Mucosa of rectum (tissue), 2 donors: ENCODE results near the gene SLC7A10.
A peak's percentile ranks its signal among the peaks of the same experiment; 100 is the strongest.

Experiments
- H3K27ac ChIP-seq, 2 donors: one replicate each; pipeline ENCODE4 v1.7.0; 2013; ENCODE audit warnings: inconsistent platforms in 2 of 2, low read depth in 2 of 2, low read length in 2 of 2
- H3K27me3 ChIP-seq, 2 donors: one replicate each; pipeline ENCODE4 v1.7.0; 2013; ENCODE audit warnings: low read length in 2 of 2; ENCODE audit not compliant: control insufficient read depth in 2 of 2, insufficient read depth in 2 of 2
- H3K36me3 ChIP-seq, 2 donors: one replicate each; pipeline ENCODE4 v1.7.0; 2013; ENCODE audit warnings: low read length in 2 of 2; ENCODE audit not compliant: control insufficient read depth in 2 of 2, insufficient read depth in 2 of 2
- H3K4me1 ChIP-seq, 2 donors: one replicate each; pipeline ENCODE4 v1.7.0; 2013; ENCODE audit warnings: low read length in 2 of 2, mild to moderate bottlenecking in 1 of 2; ENCODE audit not compliant: control insufficient read depth in 2 of 2, insufficient read depth in 2 of 2
- H3K4me3 ChIP-seq, 2 donors: one replicate each; pipeline ENCODE4 v1.7.0; 2013; ENCODE audit warnings: low read length in 2 of 2
- H3K9ac ChIP-seq, 2 donors: one replicate each; pipeline ENCODE4 v1.7.0; 2013; ENCODE audit warnings: low read length in 2 of 2, low read depth in 1 of 2, mild to moderate bottlenecking in 1 of 2
- H3K9me3 ChIP-seq, 2 donors: one replicate each; pipeline ENCODE4 v1.7.0; 2013; ENCODE audit warnings: low read length in 2 of 2; ENCODE audit not compliant: control insufficient read depth in 2 of 2
- donor health status: healthy.
- donor health status: Normal muscosa, but diverticular disease.

The SLC7A10 gene

DNA sequence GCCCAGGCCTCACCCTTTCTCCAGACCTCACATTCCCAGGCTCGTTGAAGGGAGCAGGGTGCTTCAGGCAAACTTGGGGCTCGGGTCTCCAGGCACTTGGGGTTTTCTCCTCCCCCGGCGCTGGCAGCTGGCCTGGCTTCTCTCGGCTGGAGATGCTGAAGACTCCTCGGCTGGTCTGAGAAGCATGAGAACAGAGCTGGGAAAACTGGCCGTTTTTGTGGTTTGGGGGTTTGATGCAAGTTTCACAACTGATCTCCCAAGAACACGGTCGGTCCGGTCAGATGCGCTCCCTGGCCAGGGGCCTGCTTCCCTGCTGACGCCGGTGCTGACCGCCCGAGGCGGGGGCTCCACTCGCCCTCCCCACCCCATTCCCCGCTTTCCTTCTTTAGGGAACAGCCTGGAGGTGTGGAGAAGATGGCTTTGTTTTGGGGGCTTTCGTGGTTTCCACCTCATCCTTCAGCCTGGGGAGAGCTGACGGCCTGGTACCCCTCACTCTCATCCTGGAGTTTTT, 41.4 kb upstream of the SLC7A10 start:
- Histone ChIP-seq H3K27me3 (no peaks in the 10 kb centered on the region), H3K9me3 (no peaks in the 10 kb centered on the region), H3K9ac (no peak overlapping the region), H3K4me3 (no peak overlapping the region), H3K27ac (no peak overlapping the region), H3K36me3 (no peaks in the 10 kb centered on the region), H3K4me1 (no peaks in the 10 kb centered on the region)

DNA sequence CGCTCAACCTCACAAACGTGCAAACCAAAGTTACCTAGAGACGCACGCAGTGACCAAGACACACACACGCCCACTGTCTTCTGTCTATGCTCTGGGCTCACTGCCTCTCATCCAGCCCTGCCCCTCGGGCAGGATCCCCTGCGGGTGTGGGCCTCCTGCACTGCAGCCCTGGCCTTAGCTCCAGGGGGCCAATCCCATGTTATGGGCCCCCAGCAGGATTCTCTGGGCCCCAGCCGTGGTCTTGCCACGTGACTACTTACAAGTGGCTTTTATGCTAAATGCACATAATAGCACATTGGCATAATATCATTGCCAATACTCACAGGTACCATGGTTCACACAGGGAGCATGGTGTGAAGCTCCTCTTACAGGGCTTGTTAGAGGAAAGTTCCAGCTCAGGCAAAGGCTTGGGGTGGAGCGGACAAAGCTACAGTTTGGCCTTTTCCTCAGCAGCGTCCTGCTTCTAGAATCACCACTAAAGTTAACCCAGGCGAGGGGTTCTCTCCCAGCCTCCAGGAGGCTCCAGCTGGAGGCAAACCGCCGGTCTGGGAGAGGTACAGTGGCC, 39.3 kb upstream of the SLC7A10 start:
- H3K27me3 ChIP-seq = no peaks in the 10 kb centered on the region
- no peaks in the 10 kb centered on the region for H3K9me3 ChIP-seq
- no peak overlapping the region for H3K27ac ChIP-seq
- no peaks in the 10 kb centered on the region for H3K36me3 ChIP-seq
- no peaks in the 10 kb centered on the region for H3K4me1 ChIP-seq
- no peak overlapping the region for H3K9ac ChIP-seq
- no peak overlapping the region for H3K4me3 ChIP-seq

DNA sequence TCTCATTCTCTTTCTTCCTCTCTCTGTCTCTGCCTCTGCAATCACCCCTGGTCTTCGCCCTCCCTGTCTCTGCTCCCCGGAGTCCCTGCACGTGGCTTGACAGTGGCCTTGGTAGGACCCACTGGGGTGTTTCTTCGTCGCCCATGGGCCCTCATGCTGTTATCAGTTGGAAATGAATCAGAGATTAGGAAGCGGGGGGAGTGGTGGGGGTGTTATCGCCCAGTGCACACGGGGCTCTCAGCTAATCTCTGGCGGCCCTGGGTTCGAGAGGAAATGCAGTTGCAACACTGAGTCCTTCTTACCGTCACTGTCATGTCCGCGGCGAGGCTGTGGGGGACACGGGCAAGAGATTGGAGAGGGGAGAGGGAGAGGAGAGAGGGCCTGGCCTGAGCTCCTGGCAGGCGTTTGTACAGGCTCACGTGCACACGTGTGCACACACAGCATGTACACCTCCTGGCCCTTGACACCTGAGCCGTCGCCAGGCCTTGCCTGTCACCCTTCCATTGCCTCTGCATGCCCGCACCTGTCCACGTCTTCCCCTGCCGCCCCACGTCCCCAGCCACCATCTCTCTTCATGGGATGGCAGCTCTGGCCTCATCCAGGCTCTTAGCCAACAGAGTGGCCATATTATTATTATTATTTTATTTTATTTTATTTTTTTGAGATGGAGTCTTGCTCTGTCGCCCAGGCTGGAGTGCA, 37.8 kb upstream of the SLC7A10 start:
- no peak overlapping the region for H3K27ac ChIP-seq
- H3K9me3 ChIP-seq = no peaks in the 10 kb centered on the region
- no peaks in the 10 kb centered on the region for H3K36me3 ChIP-seq
- H3K9ac ChIP-seq = no peak overlapping the region
- no peaks in the 10 kb centered on the region for H3K27me3 ChIP-seq
- no peaks in the 10 kb centered on the region for H3K4me1 ChIP-seq
- no peak overlapping the region for H3K4me3 ChIP-seq

DNA sequence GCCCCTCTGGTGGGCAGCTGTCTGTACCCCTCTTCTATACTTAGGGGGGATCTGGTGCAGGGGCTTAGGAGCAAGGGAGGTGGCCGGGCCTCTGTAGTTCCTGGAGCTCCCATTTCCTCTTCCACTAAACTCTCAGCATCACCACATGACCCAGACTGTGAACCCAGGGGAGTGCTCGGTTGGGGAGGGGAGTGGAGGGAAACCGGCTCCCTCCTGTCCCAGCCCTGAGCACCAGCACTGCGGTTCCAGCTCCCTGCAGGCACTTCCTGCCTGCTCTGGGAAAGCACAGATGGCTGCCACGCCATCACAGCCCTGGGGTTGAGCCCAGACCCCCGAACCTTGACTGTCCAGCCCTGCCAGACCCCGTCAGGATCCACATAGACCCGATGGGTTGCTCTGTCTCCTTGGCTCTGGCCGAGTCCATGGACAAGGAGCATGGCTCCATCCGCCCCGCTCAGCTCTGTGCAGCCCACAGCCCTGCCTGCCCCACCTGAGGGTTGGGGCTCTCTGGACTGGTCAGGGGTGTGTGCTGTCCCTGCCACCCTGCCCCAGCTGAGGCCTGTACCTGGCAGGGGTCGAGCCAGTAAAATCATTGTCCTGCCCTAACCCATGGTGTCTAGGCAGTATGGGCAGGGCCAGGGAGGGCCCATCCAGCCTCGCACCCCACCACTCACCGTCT, 36.0 kb upstream of the SLC7A10 start:
- no peaks in the 10 kb centered on the region for H3K4me1 ChIP-seq
- H3K4me3 ChIP-seq = no peak overlapping the region
- no peaks in the 10 kb centered on the region for H3K27me3 ChIP-seq
- no peak overlapping the region for H3K9ac ChIP-seq
- no peaks in the 10 kb centered on the region for H3K36me3 ChIP-seq
- H3K27ac ChIP-seq = peak overlapping the region in 1 of 2 donors; percentile 22
- no peaks in the 10 kb centered on the region for H3K9me3 ChIP-seq

DNA sequence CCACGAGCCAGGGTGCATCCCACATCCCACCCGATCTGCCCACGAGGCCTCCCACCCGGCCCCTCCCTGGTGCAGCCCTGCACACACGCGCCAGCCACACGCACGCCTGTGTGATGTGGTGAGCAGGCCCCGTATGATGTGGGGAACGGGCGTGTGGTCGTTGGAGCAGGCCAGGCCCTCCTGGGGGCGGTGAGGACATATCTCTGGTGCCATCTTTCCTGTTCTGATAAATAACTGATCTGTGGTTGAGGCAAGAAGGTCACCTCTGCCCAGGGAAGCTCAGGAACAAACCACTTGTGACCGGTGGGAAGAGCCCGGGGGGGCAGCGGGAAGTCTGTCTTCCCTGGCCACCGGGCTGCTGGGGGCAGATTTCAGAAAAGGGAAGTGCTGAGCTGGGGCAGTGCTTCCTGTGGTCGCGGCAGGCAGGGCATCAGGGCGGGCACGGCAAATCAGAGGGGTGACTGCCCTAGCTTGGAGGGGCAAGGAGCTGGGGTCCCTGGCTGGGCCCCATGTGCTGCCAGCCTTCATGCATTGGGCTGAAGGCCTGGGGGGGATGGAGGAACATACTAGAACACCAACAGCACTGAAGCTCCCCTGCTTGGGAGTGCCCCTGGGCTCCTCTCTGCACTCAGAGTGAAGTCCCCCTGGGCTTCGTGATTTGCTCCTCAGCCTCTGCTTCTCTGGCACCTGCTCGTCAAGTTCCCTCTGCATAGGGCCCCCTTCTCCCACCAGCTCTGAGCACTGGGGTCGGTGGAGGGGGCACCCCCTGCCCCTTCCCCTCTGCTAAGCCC, 35.2 kb upstream of the SLC7A10 start:
- Histone ChIP-seq H3K27ac (peak overlapping the region in 1 of 2 donors; percentile 22), H3K9me3 (no peaks in the 10 kb centered on the region), H3K36me3 (no peaks in the 10 kb centered on the region), H3K27me3 (no peaks in the 10 kb centered on the region), H3K4me1 (no peaks in the 10 kb centered on the region), H3K9ac (no peak overlapping the region), H3K4me3 (no peak overlapping the region)

DNA sequence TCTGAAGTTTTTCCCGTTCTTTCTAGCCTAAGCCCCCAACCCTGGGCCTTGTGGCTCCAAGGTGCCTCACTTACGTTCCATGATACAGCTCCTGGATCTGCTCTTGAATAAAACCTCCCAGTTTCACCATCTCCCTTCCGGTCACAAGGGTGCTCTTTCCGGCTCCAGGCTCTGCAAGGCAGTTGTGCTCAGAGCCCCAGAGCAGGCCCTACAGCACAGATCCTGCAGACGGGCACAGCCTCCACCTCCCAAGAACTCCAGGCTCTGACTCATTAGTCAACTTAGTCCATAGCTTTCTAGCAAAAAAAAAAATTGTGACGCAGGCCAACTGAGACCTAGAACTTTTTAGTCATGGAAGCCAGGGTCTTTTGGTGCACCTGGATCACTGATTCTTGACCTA, 33.9 kb upstream of the SLC7A10 start:
- Histone ChIP-seq H3K27ac (no peak overlapping the region), H3K9me3 (no peaks in the 10 kb centered on the region), H3K27me3 (no peaks in the 10 kb centered on the region), H3K4me3 (no peak overlapping the region), H3K36me3 (no peaks in the 10 kb centered on the region), H3K4me1 (no peaks in the 10 kb centered on the region), H3K9ac (no peak overlapping the region)

DNA sequence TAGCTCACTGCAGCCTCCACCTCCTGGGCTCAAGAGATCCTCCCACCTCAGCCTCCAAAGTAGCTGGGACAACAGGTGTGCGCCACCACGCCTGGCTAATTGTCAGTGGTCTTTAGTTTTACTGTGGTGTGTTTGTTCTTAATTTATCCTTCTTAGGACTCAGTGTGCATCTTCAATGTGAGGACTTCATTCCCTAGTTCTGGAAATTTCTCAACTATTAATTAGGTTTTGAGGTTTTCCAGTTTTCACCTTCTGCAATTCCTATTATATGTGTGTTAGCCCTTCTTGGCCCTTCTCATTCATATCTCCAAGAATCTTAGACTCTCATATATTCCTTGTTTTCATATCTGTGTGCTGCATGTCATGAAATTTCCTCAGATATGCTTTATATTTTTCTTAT, 32.2 kb upstream of the SLC7A10 start:
- no peaks in the 10 kb centered on the region for H3K9me3 ChIP-seq
- no peak overlapping the region for H3K27ac ChIP-seq

DNA sequence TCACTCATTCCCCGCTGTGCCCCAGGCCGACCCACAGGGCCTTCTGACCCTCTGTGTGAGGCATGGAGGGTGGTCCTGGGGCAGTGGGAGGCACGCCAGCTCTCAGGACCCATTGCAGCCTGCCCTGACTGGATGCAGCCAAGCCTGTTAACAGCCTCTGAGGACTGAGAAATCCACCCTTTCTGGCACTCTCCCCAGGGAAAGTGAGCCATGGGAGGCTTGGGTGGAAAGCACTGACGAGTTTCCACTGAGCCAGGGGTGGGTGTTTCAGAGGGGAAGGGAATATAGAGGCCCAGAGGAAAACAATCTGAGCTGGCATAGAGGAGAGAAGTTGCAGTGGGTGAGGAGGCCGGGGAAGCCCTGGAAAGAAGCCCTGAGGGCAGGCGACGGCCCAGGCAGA, 30.6 kb upstream of the SLC7A10 start:
- Histone ChIP-seq H3K27me3 (no peaks in the 10 kb centered on the region), H3K9ac (no peak overlapping the region), H3K36me3 (no peaks in the 10 kb centered on the region), H3K27ac (no peak overlapping the region), H3K4me1 (no peaks in the 10 kb centered on the region), H3K9me3 (no peaks in the 10 kb centered on the region), H3K4me3 (no peak overlapping the region)

More for the DNA sequence above, 32.2 kb upstream of the SLC7A10 start:
- Histone ChIP-seq H3K27me3 (no peaks in the 10 kb centered on the region), H3K36me3 (no peaks in the 10 kb centered on the region), H3K4me1 (no peaks in the 10 kb centered on the region), H3K4me3 (no peak overlapping the region), H3K9ac (no peak overlapping the region)

DNA sequence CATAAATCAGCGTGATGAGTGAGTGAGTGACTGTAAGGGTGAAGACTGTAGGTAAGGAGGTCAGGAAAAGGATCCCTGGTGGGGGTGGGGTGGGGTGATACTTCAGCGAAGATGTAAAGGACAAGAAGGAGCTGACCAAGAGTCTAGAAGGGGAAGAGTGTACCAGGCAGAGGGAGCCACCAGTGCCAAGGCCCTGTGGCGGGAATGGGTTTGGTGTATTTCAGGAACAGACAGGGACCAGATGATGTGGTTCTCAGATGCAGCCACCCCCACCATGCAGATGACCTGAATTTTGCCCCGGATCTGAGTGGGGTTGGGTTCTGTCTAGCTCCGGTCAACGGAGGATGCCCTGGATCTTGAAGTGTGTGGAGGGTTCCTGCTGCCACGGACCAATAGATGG, 30.1 kb upstream of the SLC7A10 start:
- H3K27me3 ChIP-seq = no peaks in the 10 kb centered on the region

More for the DNA sequence above, 30.1 kb upstream of the SLC7A10 start:
- H3K9ac ChIP-seq = no peak overlapping the region
- H3K9me3 ChIP-seq = no peaks in the 10 kb centered on the region
- no peak overlapping the region for H3K4me3 ChIP-seq
- H3K36me3 ChIP-seq = no peaks in the 10 kb centered on the region
- no peaks in the 10 kb centered on the region for H3K4me1 ChIP-seq
- H3K27ac ChIP-seq = no peak overlapping the region
